ENCODE data around the gene CTTNBP2. TPM values are rescaled to one million over a fixed set of nuclear protein-coding genes. Genes with fewer than 3 reads are reported as not detected.

The CTTNBP2 gene
- total and polyA plus RNA-seq, 2 donors (not counting 1 experiment from before 2014, with no cell fraction given): 8.3 to 12.0 TPM

DNA sequence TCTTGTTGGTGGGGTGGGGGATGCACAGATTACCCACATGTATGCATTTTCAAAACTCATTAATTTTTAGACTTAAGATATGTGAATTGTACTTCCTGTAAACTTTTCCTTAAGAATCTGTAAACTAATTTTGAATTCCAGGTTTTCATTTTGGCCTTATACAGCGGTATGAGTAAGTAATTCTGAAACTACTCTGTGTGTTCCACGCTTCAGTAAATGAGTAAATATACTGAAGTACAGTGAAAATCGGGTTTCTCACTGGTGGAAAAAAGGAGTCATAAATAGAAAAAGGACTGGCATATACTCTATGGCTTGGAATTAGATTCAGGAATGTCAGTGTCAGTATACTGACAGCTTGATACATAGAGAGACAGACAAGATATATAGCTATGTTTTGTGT lies 72.8 kb downstream of the CTTNBP2 start:
- H3K9ac ChIP-seq (ENCODE audit: insufficient read depth, low read length): no peak overlapping the region
- H4K20me1 ChIP-seq (ENCODE audit: control insufficient read depth, extremely low read depth, insufficient read depth, low read length): no peaks in the 10 kb centered on the region
- H2AFZ ChIP-seq (ENCODE audit: low read length): no peak overlapping the region
- no peak overlapping the region for H3K4me2 ChIP-seq (ENCODE audit: extremely low read depth, insufficient read depth, low read length)
- no peak overlapping the region for H3K4me3 ChIP-seq (replicated peaks in 1 of 4; ENCODE audit: control extremely low read depth in 1 of 4, insufficient read depth in 1 of 4, low read depth in 3 of 4, low read length in 4 of 4)
- H3K27me3 ChIP-seq (ENCODE audit: control insufficient read depth, insufficient read depth, low read length): no peaks in the 10 kb centered on the region
- TF ChIP-seq CTCF (conservative IDR thresholded peaks at IDR 0.05 in 1 of 2, IDR thresholded peaks at IDR 0.05 in 1 of 2; ENCODE audit: low read depth in 1 of 2, low read length in 2 of 2) (no peak), EZH2 (IDR thresholded peaks at IDR 0.05; ENCODE audit: low read length, missing control alignments) (no peak)
- H3K9me3 ChIP-seq (ENCODE audit: control insufficient read depth, insufficient read depth, low read depth, low read length): no peaks in the 10 kb centered on the region
- H3K27ac ChIP-seq (ENCODE audit: insufficient read depth, low read length): no peak overlapping the region
- peaks cover 3% of the 10 kb centered on the region for H3K4me1 ChIP-seq (ENCODE audit: control insufficient read depth, extremely low read depth, insufficient read depth, low read length)
- peak in 1 of 2 donors; percentile 7 for DNase-seq (ENCODE audit: low read depth in 2 of 2)
- peaks cover 2% of the 10 kb centered on the region for H3K79me2 ChIP-seq (ENCODE audit: control insufficient read depth, insufficient read depth, low read length)
- H3K36me3 ChIP-seq (ENCODE audit: control insufficient read depth, insufficient read depth, low read length): no peaks in the 10 kb centered on the region

DNA sequence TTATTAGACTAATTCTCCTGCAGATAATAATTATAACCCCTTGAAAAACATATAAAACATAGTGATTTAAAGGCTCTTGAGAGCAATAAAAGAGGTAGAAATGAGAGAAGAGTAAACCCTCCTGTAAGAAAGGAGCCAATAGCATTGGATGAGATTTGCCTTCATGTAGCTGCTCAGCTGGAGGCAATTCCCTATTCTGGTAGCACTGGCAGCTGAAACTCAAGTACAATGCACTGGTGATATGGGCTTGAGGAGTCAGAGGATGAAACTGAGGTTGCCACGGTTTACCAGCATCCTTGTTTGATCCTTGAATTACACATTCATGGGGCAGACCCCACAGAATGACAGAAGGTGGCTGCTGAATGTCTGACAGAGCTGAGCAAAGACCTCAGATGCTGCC lies 76.4 kb downstream of the CTTNBP2 start:
- Histone ChIP-seq H3K4me1 (ENCODE audit: control insufficient read depth, extremely low read depth, insufficient read depth, low read length) (no peaks in the 10 kb centered on the region), H3K79me2 (ENCODE audit: control insufficient read depth, insufficient read depth, low read length) (no peaks in the 10 kb centered on the region), H3K4me2 (ENCODE audit: extremely low read depth, insufficient read depth, low read length) (no peak overlapping the region), H3K27ac (ENCODE audit: insufficient read depth, low read length) (no peak overlapping the region), H3K27me3 (ENCODE audit: control insufficient read depth, insufficient read depth, low read length) (no peaks in the 10 kb centered on the region), H3K9ac (ENCODE audit: insufficient read depth, low read length) (no peak overlapping the region), H3K9me3 (ENCODE audit: control insufficient read depth, insufficient read depth, low read depth, low read length) (no peaks in the 10 kb centered on the region), H3K4me3 (replicated peaks in 1 of 4; ENCODE audit: control extremely low read depth in 1 of 4, insufficient read depth in 1 of 4, low read depth in 3 of 4, low read length in 4 of 4) (no peak overlapping the region), H2AFZ (ENCODE audit: low read length) (no peak overlapping the region), H3K36me3 (ENCODE audit: control insufficient read depth, insufficient read depth, low read length) (peaks cover under 1% of the 10 kb centered on the region), H4K20me1 (ENCODE audit: control insufficient read depth, extremely low read depth, insufficient read depth, low read length) (no peaks in the 10 kb centered on the region)
- no peak for DNase-seq (ENCODE audit: low read depth in 2 of 2)
- TF ChIP-seq CTCF (conservative IDR thresholded peaks at IDR 0.05 in 1 of 2, IDR thresholded peaks at IDR 0.05 in 1 of 2; ENCODE audit: low read depth in 1 of 2, low read length in 2 of 2) (no peak), EZH2 (IDR thresholded peaks at IDR 0.05; ENCODE audit: low read length, missing control alignments) (no peak)

DNA sequence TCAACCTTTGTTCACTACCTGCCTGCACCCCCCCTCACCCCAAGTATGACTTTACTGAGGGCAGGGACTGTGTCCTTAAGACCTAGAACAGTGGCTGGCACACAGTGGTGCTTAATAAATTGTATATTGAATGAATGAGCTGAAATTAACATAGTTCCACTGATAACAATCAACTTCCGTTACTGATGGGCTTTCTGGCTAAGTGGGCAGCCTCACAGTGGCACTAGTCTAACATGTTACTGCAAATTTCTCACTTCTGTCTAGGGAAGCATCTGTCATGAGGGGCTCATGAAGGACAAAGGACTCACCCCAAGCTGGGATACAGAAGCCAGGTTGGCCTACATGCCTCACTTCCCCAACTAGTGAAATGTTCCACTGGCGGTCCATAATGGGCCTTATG lies 79.3 kb downstream of the CTTNBP2 start:
- Histone ChIP-seq H4K20me1 (ENCODE audit: control insufficient read depth, extremely low read depth, insufficient read depth, low read length) (no peaks in the 10 kb centered on the region), H2AFZ (ENCODE audit: low read length) (no peak overlapping the region), H3K4me2 (ENCODE audit: extremely low read depth, insufficient read depth, low read length) (no peak overlapping the region), H3K4me3 (replicated peaks in 1 of 4; ENCODE audit: control extremely low read depth in 1 of 4, insufficient read depth in 1 of 4, low read depth in 3 of 4, low read length in 4 of 4) (no peak overlapping the region), H3K79me2 (ENCODE audit: control insufficient read depth, insufficient read depth, low read length) (no peaks in the 10 kb centered on the region), H3K27me3 (ENCODE audit: control insufficient read depth, insufficient read depth, low read length) (no peaks in the 10 kb centered on the region), H3K36me3 (ENCODE audit: control insufficient read depth, insufficient read depth, low read length) (peaks cover 7% of the 10 kb centered on the region), H3K27ac (ENCODE audit: insufficient read depth, low read length) (no peak overlapping the region), H3K9ac (ENCODE audit: insufficient read depth, low read length) (no peak overlapping the region), H3K4me1 (ENCODE audit: control insufficient read depth, extremely low read depth, insufficient read depth, low read length) (no peaks in the 10 kb centered on the region), H3K9me3 (ENCODE audit: control insufficient read depth, insufficient read depth, low read depth, low read length) (no peaks in the 10 kb centered on the region)
- no peak for TF ChIP-seq CTCF (conservative IDR thresholded peaks at IDR 0.05 in 1 of 2, IDR thresholded peaks at IDR 0.05 in 1 of 2; ENCODE audit: low read depth in 1 of 2, low read length in 2 of 2)
- TF ChIP-seq EZH2 (IDR thresholded peaks at IDR 0.05; ENCODE audit: low read length, missing control alignments): no peak
- no peak for DNase-seq (ENCODE audit: low read depth in 2 of 2)

All from fibroblast of lung (primary cell).